B cell (primary cell): ENCODE measurements around the gene ZNF562.

Experiments
- EZH2 ChIP-seq: IDR thresholded peaks from 2 replicates; pipeline ENCODE4 v1.6.1; 2012; ENCODE audit warnings: borderline replicate concordance, low read depth, mild to moderate bottlenecking, moderate library complexity, low read length; ENCODE audit not compliant: insufficient read depth, poor library complexity, severe bottlenecking
- TF ChIP-seq, protein P1 (sequence below): fragments of 200-600 bp; IDR thresholded peaks from one replicate; pipeline ENCODE4 v1.8.0; 2022; ENCODE audit warnings: antibody characterized with exemption, mild to moderate bottlenecking

DNA sequence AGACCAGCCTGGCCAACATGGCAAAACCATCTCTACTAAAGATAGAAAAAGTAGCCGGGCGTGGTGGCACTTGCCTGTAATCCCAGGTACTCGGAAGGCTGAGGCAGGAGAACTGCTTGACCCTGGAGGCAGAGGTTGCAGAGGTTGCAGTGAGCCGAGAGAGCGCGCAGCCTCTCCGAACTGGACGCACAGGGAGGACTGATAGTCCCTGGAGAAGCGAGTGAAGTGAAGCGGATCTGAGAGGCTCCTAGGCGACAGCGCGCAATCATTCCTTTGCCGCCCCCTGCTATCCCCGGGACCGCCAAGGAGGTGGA lies 54.1 kb downstream of the ZNF562 start:
- TF ChIP-seq, protein P1, sequence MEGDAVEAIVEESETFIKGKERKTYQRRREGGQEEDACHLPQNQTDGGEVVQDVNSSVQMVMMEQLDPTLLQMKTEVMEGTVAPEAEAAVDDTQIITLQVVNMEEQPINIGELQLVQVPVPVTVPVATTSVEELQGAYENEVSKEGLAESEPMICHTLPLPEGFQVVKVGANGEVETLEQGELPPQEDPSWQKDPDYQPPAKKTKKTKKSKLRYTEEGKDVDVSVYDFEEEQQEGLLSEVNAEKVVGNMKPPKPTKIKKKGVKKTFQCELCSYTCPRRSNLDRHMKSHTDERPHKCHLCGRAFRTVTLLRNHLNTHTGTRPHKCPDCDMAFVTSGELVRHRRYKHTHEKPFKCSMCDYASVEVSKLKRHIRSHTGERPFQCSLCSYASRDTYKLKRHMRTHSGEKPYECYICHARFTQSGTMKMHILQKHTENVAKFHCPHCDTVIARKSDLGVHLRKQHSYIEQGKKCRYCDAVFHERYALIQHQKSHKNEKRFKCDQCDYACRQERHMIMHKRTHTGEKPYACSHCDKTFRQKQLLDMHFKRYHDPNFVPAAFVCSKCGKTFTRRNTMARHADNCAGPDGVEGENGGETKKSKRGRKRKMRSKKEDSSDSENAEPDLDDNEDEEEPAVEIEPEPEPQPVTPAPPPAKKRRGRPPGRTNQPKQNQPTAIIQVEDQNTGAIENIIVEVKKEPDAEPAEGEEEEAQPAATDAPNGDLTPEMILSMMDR: no peak
- no peak for TF ChIP-seq EZH2
